Measurements from ENCODE around the gene MAP3K6. TPM values are rescaled to one million over a fixed set of nuclear protein-coding genes. Genes with fewer than 3 reads are reported as not detected.

The MAP3K6 gene
- 8.2 and 17.8 TPM in 2 replicates for total RNA-seq

DNA sequence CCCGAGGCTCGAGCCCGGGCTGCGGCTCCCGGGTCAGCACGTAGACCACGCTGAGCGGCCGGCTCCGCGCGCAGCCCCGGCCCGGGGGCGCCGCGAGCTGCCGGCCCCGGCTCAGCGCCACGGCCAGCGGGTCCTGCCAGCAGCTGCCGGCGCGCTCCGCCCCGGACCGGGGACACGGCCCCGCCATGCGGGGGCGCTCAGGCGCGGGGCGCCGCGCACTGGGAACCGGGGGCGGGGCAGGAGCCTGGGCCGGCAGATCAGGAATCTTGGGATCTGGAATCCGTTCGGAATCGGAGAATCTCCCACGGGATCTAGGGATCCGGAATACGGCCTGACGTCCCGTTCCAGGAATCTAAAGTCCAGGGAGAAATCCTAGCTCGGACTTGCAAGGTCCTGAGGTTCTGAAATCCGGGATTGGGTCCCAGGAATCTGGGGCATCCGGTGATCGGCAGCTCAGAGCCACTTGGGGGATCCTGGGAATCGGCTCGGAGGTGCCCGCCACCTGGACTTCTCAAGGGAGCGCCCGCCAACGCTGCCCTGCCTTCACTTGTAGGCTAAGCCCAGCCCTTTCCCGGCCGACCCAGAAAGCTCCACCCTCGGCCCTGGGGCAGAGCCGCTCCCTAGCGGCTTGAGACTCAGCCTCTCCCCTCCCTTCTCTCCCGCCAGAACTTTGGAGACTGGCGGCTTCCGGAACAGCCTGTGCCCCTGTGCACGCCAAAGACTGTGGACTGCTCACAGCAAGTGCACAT, at the start of gene MAP3K6:
TSS of gene MAP3K6 (minus strand) at position 551 of the 749 bp plus-strand sequence. CDS start at position 187, 364 bp downstream.

DNA sequence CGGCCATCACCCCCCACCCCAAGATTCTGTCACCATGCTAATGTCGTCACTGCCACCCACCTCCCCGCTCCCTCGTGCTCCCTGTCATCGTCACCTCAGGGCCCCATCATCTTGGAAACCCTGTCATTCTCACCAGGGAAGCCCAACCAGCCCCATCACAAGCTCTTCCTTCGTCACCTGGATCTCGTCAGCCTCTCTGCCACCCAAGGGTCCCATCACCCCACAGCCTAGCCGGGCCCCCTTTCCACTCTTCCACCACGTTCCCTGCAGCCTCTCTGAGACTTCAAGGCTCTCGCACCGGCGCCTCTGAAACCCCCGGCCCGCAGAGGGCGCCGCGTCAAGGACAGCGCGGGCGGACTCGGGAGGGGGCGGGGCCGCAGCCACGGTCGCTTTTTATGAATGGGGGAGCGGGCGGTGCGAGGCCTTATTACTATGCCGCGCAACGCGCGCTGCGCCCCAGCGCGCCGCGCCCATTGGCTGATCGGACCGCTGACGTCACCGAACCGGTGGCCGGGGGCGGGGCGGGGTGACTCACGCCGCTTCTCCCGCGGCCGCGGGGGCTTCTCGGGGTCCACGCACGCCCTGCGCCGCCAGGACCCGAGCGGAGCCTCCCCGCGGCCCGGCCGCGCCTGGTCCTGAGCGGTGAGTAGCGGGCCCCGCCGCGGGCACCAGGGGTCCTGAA, 25.5 kb upstream of the MAP3K6 start, which contains the start of gene GPR3:
TSS of gene GPR3 (plus strand) at position 527 of the 682 bp plus-strand sequence. CDS start 1,177 bp downstream, outside the sequence.

DNA sequence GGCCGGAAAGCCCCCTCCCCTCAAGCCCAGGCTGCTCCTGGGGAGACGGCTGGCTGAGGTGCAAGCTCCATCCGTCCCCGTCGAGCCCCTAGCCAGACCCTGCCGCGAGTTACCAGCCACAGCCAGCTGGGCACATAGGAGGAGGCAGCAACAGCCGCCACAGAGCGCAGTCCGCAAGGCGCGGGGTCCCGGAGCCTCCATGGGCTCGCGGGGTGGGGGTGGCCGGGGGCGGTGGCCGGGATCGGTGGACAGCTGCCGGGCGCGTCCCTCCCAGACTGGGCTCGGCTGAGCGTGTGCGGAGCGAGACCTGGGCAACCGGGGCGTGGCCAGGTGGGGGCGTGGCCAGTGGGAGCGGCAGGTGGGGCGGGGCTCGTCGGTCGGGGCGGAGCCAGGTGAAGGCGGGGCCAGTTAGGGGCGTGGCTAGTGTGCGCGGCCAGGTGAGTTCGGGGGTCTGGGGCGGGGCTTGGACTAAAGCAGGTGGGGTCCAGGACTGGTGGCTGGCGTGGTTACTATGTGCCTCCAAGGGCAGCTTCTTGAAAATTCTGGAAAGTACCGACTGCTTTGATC, 16.4 kb upstream of the MAP3K6 start, which contains the start of gene CD164L2:
TSS of gene CD164L2 (minus strand) at position 295 of the 567 bp plus-strand sequence. CDS start at position 201, 94 bp downstream.

DNA sequence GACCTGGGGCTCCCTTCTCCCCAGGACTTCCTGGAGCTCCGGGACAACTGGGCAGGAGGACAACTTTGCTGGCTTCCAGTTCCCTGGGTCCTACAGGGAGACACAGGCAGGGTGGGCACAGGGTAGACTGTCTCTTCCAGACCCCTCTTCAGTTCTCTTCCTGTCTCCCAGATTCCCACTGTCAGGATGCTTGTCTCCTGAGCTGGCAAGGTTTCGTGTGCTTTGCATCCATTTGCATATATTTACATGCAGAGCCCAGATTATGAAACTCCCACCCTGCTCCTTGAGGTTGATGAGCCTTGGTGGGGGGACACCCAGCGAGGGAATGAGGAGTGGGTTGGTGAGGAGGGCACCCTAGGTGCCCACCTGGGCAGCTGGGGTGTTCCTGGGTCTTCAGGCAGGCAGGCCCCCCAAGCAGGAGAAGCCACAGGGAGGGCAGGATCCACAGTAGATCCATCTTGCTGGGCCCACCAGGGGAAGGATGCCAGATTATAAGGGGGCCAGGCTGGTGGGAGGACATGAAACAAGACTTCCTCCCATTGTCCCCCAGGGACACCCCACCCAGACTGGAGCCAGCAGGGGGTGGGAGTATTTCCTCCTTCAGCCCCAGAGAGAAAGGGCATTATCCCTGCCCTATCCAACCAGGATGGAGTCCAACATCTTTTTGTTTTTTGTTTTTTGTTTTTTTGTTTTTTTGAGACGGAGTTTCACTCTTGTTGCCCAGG, 7.8 kb upstream of the MAP3K6 start, which contains the start of gene FCN3:
TSS of gene FCN3 (minus strand) at position 463 of the 725 bp plus-strand sequence. CDS start at position 457, 6 bp downstream.

GRCh38 chr1:27341525-27342252, 25.1 kb downstream of the MAP3K6 start, which contains the start of gene SYTL1:
Gene SYTL1, plus strand, starts transcription at chr1:27342022. Its CDS starts 3,313 bp downstream, at chr1:27345335.

DNA sequence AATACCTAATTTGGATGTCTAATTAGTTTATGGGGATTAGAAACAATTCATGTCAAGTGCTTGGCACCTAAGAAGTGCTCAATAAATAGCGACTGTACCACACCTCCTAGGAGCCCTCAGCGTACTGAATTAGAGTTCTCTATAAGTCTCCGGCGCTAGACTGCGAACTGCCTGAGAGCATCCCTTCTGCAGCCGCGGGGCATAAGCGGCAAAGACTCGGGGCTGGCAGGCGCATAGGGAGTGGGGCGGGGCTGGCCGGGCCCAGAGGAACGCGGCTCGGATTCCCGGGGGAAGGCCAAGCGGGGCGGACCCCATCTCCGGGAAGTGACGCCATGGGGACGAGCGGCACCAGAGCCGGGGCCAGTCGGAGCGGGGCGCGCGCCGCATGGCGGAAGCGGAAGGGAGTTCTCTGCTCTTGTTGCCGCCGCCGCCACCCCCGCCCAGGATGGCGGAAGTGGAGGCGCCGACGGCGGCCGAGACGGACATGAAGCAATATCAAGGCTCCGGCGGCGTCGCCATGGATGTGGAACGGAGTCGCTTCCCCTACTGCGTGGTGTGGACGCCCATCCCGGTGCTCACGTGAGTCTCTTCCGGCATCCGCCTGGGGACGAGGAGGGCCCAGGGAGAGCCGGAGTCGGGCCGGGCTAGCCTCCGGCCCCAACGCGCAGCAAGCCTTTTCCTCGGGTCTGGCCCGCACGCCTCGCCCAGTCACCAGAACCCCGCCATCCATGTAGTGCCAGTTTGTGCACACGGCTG, 44.8 kb downstream of the MAP3K6 start, which contains the start of gene TMEM222:
TSS of gene TMEM222 (plus strand) at position 351 of the 756 bp plus-strand sequence. CDS start at position 386, 35 bp downstream.

Other genes with a start within 250 kb of the MAP3K6 start
- 2.9 and 3.4 TPM in 2 replicates for gene SLC9A1, start 211.8 kb downstream of the MAP3K6 start, total RNA-seq
- gene WDTC1, start 132.3 kb downstream of the MAP3K6 start, total RNA-seq = 19.0 and 21.4 TPM in 2 replicates
- 17.1 and 22.6 TPM in 2 replicates for gene TMEM222, start 44.8 kb downstream of the MAP3K6 start, total RNA-seq
- gene SYTL1, start 24.9 kb downstream of the MAP3K6 start, total RNA-seq = under 0.01 TPM in 1 of 2 replicates, not detected in the other
- not detected in 2 replicates for gene FCN3, start 7.9 kb upstream of the MAP3K6 start, total RNA-seq
- not detected in 2 replicates for gene CD164L2, start 16.4 kb upstream of the MAP3K6 start, total RNA-seq
- 0.56 and 0.58 TPM in 2 replicates for gene GPR3, start 25.7 kb upstream of the MAP3K6 start, total RNA-seq
- 13.5 and 14.2 TPM in 2 replicates for gene WASF2, start 123.2 kb upstream of the MAP3K6 start, total RNA-seq
- gene AHDC1, start 237.2 kb upstream of the MAP3K6 start, total RNA-seq = 4.4 and 5.6 TPM in 2 replicates

All from regular cardiac myocyte (primary cell).